PC-9 (cell line): ENCODE results near the gene BAD. TPM values are rescaled to one million over a fixed set of nuclear protein-coding genes. Genes with fewer than 3 reads are reported as not detected.
A peak's percentile ranks its signal among the peaks of the same experiment; 100 is the strongest.

Experiments
- BruUV-seq: library from RNA; stranded (reverse); fragments of 400-500 nt; replicated peaks from 2 replicates; lab custom pipeline; 2021; lab: Mats Ljungman, UMichigan
- CTCF ChIA-PET: fragments of 300-600 bp; sonication (Branson Sonifier 250); formaldehyde crosslinking; loops from one replicate; lab custom pipeline; 2022; ENCODE audit warnings: antibody characterized with exemption; lab: Charles Lee
- POLR2A ChIA-PET: fragments of 300-600 bp; sonication (Branson Sonifier 250); formaldehyde crosslinking; loops from one replicate; lab custom pipeline; 2022; ENCODE audit warnings: antibody characterized with exemption; ENCODE audit not compliant: unreplicated experiment; lab: Charles Lee
- DNase-seq, 2 experiments: peaks; one replicate each; pipeline versions ENCODE4 v3.0.0 to v3.0.0-alpha.2; 2015 to 2022; ENCODE audit warnings: mixed read lengths in 1 of 2
- H2AFZ ChIP-seq: fragments of 200-600 bp; sonication (generic); 2 replicates; pipeline ENCODE4 v1.8.1; 2017; ENCODE audit warnings: antibody characterized with exemption
- H3F3A ChIP-seq: fragments of 200-600 bp; sonication (generic); 2 replicates; pipeline ENCODE4 v1.8.1; 2017; ENCODE audit warnings: antibody characterized with exemption, mild to moderate bottlenecking, low read depth; ENCODE audit not compliant: insufficient read depth
- H3K27ac ChIP-seq: fragments of 200-600 bp; sonication (generic); 2 replicates; pipeline ENCODE4 v1.6.1; 2016; ENCODE audit warnings: mixed run types
- H3K27me3 ChIP-seq: fragments of 200-600 bp; sonication (generic); 2 replicates; pipeline ENCODE4 v1.6.1; 2016; ENCODE audit warnings: low read depth, mixed run types; ENCODE audit not compliant: insufficient read depth
- H3K36me3 ChIP-seq: fragments of 200-600 bp; sonication (generic); 2 replicates; pipeline ENCODE4 v1.6.1; 2016; ENCODE audit warnings: low read depth, mixed run types
- H3K4me1 ChIP-seq: fragments of 200-600 bp; sonication (generic); replicated peaks from 2 replicates; pipeline ENCODE4 v1.6.1; 2016; ENCODE audit warnings: mixed run types; ENCODE audit not compliant: insufficient read depth
- H3K4me2 ChIP-seq: fragments of 200-600 bp; sonication (generic); 2 replicates; pipeline ENCODE4 v1.6.1; 2017; ENCODE audit warnings: mixed run types
- H3K4me3 ChIP-seq: fragments of 200-600 bp; sonication (generic); 2 replicates; pipeline ENCODE4 v1.6.1; 2016; ENCODE audit warnings: mixed run types
- H3K79me2 ChIP-seq: fragments of 200-600 bp; sonication (generic); 2 replicates; pipeline ENCODE4 v1.6.1; 2017; ENCODE audit warnings: low read depth, mixed run types
- H3K9me2 ChIP-seq: fragments of 200-600 bp; sonication (generic); 2 replicates; pipeline ENCODE4 v1.8.1; 2017; ENCODE audit warnings: mild to moderate bottlenecking; ENCODE audit not compliant: insufficient read depth
- H3K9me3 ChIP-seq: fragments of 200-600 bp; sonication (generic); 2 replicates; pipeline ENCODE4 v1.8.1; 2016; ENCODE audit warnings: low read depth; ENCODE audit not compliant: insufficient read depth
- H4K20me1 ChIP-seq: fragments of 200-600 bp; sonication (generic); 2 replicates; pipeline ENCODE4 v1.8.1; 2017; ENCODE audit not compliant: insufficient read depth
- EZH2 ChIP-seq: fragments of 200-600 bp; sonication (generic); IDR thresholded peaks from 2 replicates; pipeline ENCODE4 v1.8.0; 2017; ENCODE audit warnings: antibody characterized with exemption, low read depth
- intact Hi-C: fragments of 100-400 bp; cut with micrococcal nuclease; formaldehyde crosslinking; loops from one replicate; pipeline ENCODE4 v1.10.0; 2022; ENCODE audit not compliant: unreplicated experiment
- total RNA-seq: library from RNA; stranded (reverse); gene quantifications from 2 replicates; pipeline ENCODE4 v1.2.3, GENCODE V29; 2021
- TF ChIP-seq, protein P1 (sequence below): fragments of 200-600 bp; sonication (generic); conservative IDR thresholded peaks from 2 replicates; pipeline ENCODE4 v1.6.1; 2017; ENCODE audit warnings: mixed run types, antibody characterized with exemption, mild to moderate bottlenecking, moderate library complexity

Gene BAD
- total RNA-seq, 1 experiment from 2014 or later: 94.3 TPM

DNA sequence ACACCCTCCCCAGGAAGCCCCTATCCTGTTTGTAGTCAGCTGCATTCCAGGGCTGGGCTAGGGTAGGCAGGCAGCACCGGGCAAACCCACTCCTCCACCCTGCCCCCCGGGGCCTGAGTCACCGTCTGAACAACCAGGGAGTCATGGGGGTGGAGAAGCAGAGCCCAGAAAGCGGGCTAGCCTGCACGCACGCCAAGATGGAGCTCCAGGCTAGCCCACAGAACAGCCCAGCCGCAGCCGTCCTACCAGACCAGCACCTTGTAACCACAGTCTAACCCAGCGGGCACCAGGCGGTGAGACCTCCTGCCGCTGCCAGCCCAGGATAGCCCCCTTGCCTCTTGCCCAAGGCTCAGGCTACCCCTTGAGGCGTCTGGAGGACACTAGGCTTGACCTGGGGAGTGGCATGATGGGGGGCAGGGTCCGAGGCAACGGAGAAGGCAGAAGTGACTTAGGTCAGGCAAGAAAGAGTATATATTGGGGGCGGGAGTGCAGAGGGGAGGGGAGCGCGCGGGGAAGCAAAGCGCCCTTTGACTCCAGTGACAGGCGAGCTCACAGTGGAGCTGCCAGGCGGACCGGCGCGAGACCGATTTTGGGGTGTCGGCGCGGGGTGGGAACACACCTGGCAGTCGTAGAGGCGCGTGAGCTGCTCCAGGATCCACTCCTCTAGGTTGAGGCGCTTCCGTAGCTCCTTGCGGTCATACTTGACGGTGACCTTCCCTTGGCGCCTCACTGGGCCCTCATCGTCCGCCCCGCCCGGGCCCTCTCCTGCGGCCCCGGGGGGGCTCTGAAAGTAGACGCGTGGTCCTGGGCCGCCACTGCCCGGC lies 38.5 kb downstream of the BAD start:
- peaks cover 45% of the 10 kb centered on the region for H3K79me2 ChIP-seq
- no peak for TF ChIP-seq EZH2
- TF ChIP-seq, protein P1, sequence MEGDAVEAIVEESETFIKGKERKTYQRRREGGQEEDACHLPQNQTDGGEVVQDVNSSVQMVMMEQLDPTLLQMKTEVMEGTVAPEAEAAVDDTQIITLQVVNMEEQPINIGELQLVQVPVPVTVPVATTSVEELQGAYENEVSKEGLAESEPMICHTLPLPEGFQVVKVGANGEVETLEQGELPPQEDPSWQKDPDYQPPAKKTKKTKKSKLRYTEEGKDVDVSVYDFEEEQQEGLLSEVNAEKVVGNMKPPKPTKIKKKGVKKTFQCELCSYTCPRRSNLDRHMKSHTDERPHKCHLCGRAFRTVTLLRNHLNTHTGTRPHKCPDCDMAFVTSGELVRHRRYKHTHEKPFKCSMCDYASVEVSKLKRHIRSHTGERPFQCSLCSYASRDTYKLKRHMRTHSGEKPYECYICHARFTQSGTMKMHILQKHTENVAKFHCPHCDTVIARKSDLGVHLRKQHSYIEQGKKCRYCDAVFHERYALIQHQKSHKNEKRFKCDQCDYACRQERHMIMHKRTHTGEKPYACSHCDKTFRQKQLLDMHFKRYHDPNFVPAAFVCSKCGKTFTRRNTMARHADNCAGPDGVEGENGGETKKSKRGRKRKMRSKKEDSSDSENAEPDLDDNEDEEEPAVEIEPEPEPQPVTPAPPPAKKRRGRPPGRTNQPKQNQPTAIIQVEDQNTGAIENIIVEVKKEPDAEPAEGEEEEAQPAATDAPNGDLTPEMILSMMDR: no peak
- no peaks in the 10 kb centered on the region for H3K27me3 ChIP-seq
- H3K9me2 ChIP-seq: no peaks in the 10 kb centered on the region
- peaks cover 10% of the 10 kb centered on the region; the same call in 1 of the 2 replicates for H3K36me3 ChIP-seq
- 0 out of 2 replicates have a peak, but pooled peaks cover 5% of the 10 kb centered on the region for H4K20me1 ChIP-seq
- peak; percentile 96 for DNase-seq
- CTCF ChIA-PET: interaction anchor here (0.6 to 0.7 kb wide), 2 partner anchors 55 to 57 kb away, joined by 3 to 4 read pairs; no protein-coding TSS in a partner anchor
- peak overlapping the region; percentile 86 for H3K27ac ChIP-seq
- intact Hi-C loops: no loop called here
- POLR2A ChIA-PET: interaction anchor here (0.6 to 0.9 kb wide), 8 partner anchors 8 to 1655 kb away, joined by 3 to 6 read pairs (median 4); partner anchors contain the start of genes FERMT3, SF1 and TUT1
- peaks cover 26% of the 10 kb centered on the region for H3K4me1 ChIP-seq
- peaks cover 67% of the 10 kb centered on the region for H3F3A ChIP-seq
- peak overlapping the region; percentile 79 for H3K4me3 ChIP-seq
- H2AFZ ChIP-seq: peak overlapping the region; percentile 64; the same call in 1 of the 2 replicates
- TSS peak; percentile 40 for BruUV-seq
- no peaks in the 10 kb centered on the region for H3K9me3 ChIP-seq
- H3K4me2 ChIP-seq: peak overlapping the region; percentile 85

DNA sequence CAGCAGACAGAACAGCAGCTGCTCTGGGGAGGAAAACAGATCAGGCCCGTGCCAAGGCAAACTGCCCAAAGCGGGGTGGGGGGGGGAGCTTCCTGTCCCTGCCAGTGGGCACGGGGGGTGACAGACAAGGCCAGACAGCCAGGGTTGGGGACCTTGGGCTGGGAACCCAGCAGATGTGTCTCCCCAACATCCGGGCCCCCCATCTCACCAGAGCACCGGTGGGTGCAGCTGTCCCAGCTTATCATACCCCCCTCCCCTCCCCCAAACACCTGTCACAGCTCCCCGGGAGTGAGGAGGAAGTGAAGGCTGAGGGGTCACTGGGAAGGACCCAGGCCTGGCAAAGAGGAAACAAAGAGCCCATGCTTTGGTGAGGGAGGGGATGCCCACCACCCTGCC lies 39.1 kb downstream of the BAD start:
- ChIA-PET CTCF (interaction anchor here (0.5 to 1.0 kb wide), 4 partner anchors 26 to 1808 kb away, joined by 3 to 6 read pairs (median 4); no protein-coding TSS in a partner anchor), POLR2A (interaction anchor here (0.6 kb wide), 2 partner anchors 26 to 1654 kb away, joined by 5 to 21 read pairs; partner anchors contain the start of gene TUT1)
- BruUV-seq: TSS peak; percentile 20
- TF ChIP-seq EZH2: no peak
- TF ChIP-seq, protein P1: no peak
- Histone ChIP-seq H3K4me1 (peaks cover 26% of the 10 kb centered on the region), H3K36me3 (peaks cover 10% of the 10 kb centered on the region; the same call in 1 of the 2 replicates), H3K9me2 (no peaks in the 10 kb centered on the region), H3K27me3 (no peaks in the 10 kb centered on the region), H3K27ac (peak overlapping the region; percentile 86), H4K20me1 (0 out of 2 replicates have a peak, but pooled peaks cover 5% of the 10 kb centered on the region), H3F3A (peaks cover 67% of the 10 kb centered on the region), H2AFZ (no peak overlapping the region), H3K4me2 (peak overlapping the region; percentile 85), H3K9me3 (no peaks in the 10 kb centered on the region), H3K4me3 (peak overlapping the region; percentile 79), H3K79me2 (peaks cover 45% of the 10 kb centered on the region)
- DNase-seq: no peak
- intact Hi-C loops: no loop called here

DNA sequence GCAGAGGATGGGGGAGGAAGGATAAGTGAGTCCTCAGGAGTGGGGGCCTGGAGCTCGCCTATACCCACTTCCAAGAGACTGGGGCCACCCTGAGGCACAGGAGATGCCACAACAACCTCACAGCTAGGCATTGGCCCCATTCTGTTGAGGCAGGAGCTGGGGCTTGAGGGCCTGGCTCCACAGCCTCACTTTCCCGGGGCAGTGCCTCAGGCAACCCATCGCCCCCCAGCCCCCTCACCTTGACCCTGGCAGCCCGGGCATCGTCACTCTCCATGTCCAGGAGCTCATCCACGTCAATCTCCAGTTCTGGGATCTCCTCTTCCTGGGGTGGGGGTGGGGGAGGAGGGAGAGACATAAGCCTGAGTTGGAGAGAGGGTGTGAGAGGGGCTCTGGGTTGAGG lies 39.5 kb downstream of the BAD start:
- Histone ChIP-seq H3K36me3 (peaks cover 10% of the 10 kb centered on the region; the same call in 1 of the 2 replicates), H3K4me3 (peak overlapping the region; percentile 79), H3K4me1 (peaks cover 29% of the 10 kb centered on the region), H3K27me3 (no peaks in the 10 kb centered on the region), H3F3A (peaks cover 68% of the 10 kb centered on the region), H4K20me1 (0 out of 2 replicates have a peak, but pooled peaks cover 5% of the 10 kb centered on the region), H3K4me2 (peak overlapping the region; percentile 85), H3K79me2 (peaks cover 45% of the 10 kb centered on the region), H2AFZ (no peak overlapping the region), H3K9me2 (no peaks in the 10 kb centered on the region), H3K27ac (peak overlapping the region; percentile 86), H3K9me3 (no peaks in the 10 kb centered on the region)
- intact Hi-C loops: no loop called here
- BruUV-seq: no TSS peak
- POLR2A ChIA-PET: interaction anchor here (0.6 kb wide), 1 partner anchor 27 kb away, joined by 21 read pairs; no protein-coding TSS in a partner anchor
- CTCF ChIA-PET: interaction anchor here (0.5 to 1.0 kb wide), 5 partner anchors 26 to 1808 kb away, joined by 3 to 7 read pairs (median 4); no protein-coding TSS in a partner anchor
- peak in 1 of 2 experiments; percentile 31 for DNase-seq
- no peak for TF ChIP-seq EZH2
- TF ChIP-seq, protein P1: no peak
